HepG2 (cell line): Measurements from ENCODE around the gene DDX24.

ENCODE experiments used
- AGO2 ChIP-seq: fragments of 200-400 bp; formaldehyde crosslinking; optimal IDR thresholded peaks from 2 replicates; pipeline ENCODE3; 2017; ENCODE audit warnings: mild to moderate bottlenecking, low read depth, low read length, moderate library complexity
- EHMT2 ChIP-seq: fragments of 200-600 bp; sonication (generic); IDR thresholded peaks from 2 replicates; pipeline ENCODE4 v1.7.0; 2017; ENCODE audit warnings: antibody characterized with exemption, low read depth, low read length, borderline replicate concordance
- JUND ChIP-seq: sonication (generic); formaldehyde crosslinking; IDR thresholded peaks from 2 replicates; pipeline ENCODE4 v1.8.0; 2022; ENCODE audit warnings: mild to moderate bottlenecking, missing genetic modification reagents
- MAX ChIP-seq: IDR thresholded peaks from 2 replicates; pipeline ENCODE4 v1.6.1; 2012; ENCODE audit warnings: inconsistent platforms
- MIER3 ChIP-seq: IDR thresholded peaks from 2 replicates; pipeline ENCODE4 v1.6.1; 2016; ENCODE audit warnings: missing compliant biosample characterization, borderline replicate concordance
- MYC ChIP-seq: sonication (generic); formaldehyde crosslinking; IDR thresholded peaks from 2 replicates; pipeline ENCODE4 v1.9.0; 2021; ENCODE audit warnings: missing genetic modification reagents, borderline replicate concordance
- ZNF280B ChIP-seq: sonication (generic); formaldehyde crosslinking; IDR thresholded peaks from 2 replicates; pipeline ENCODE4 v1.5.0; 2020; ENCODE audit warnings: missing genetic modification reagents, mild to moderate bottlenecking, borderline replicate concordance
- ZNF639 ChIP-seq: conservative IDR thresholded peaks from 2 replicates; pipeline ENCODE4 v1.6.1; 2018; ENCODE audit warnings: missing genetic modification reagents

GRCh38 chr14:94049625-94050023 is 31.4 kb downstream of the DDX24 start:
- TF ChIP-seq MAX, result no peak
- no peak for TF ChIP-seq AGO2
- TF ChIP-seq ZNF639 (CRISPR knock-in tag), result no peak
- no peak for TF ChIP-seq JUND
- no peak for TF ChIP-seq MYC (CRISPR knock-in tag)
- TF ChIP-seq ZNF280B (CRISPR knock-in tag), result no peak
- TF ChIP-seq MIER3, result no peak
- no peak for TF ChIP-seq EHMT2
